Body of pancreas (tissue), 4 donors: Measurements from ENCODE around the gene GRK6.

Experiments
- CTCF ChIP-seq, 7 experiments: fragments of 450-650 bp in 4 of 7; fragments of 200-600 bp in 3 of 7; sonication (generic) in 3 of 7; IDR thresholded peaks; one replicate each; pipeline ENCODE4 v1.5.1; 2016 to 2019; ENCODE audit warnings: antibody characterized with exemption in 7 of 7
- POLR2A ChIP-seq, 3 donors: fragments of 450-650 bp; IDR thresholded peaks; one replicate each; pipeline ENCODE4 v1.6.1; 2016; ENCODE audit warnings: antibody characterized with exemption in 3 of 3, mild to moderate bottlenecking in 2 of 3

GRCh38 chr5:177384134-177384533 lies 42.3 kb upstream of the GRK6 start, which contains the start of gene SLC34A1:
- no peak for TF ChIP-seq CTCF (IDR thresholded peaks at IDR 0.05)
- no peak for TF ChIP-seq POLR2A (IDR thresholded peaks at IDR 0.05)
